GM18499 (cell line): ENCODE results near the gene FAAP24.
"Not testable (repeated sequence)": the region's sequence is repeated elsewhere in the genome, so short reads cannot be mapped to it uniquely, and the experiment has no call there.

Source experiments
- ATAC-seq: cut with Tn5 transposase; IDR thresholded peaks from one replicate; pipeline ENCODE4 v1.9.1; 2021; ENCODE audit warnings: moderate number of reproducible peaks; ENCODE audit not compliant: insufficient read depth, unreplicated experiment

FAAP24 gene

DNA sequence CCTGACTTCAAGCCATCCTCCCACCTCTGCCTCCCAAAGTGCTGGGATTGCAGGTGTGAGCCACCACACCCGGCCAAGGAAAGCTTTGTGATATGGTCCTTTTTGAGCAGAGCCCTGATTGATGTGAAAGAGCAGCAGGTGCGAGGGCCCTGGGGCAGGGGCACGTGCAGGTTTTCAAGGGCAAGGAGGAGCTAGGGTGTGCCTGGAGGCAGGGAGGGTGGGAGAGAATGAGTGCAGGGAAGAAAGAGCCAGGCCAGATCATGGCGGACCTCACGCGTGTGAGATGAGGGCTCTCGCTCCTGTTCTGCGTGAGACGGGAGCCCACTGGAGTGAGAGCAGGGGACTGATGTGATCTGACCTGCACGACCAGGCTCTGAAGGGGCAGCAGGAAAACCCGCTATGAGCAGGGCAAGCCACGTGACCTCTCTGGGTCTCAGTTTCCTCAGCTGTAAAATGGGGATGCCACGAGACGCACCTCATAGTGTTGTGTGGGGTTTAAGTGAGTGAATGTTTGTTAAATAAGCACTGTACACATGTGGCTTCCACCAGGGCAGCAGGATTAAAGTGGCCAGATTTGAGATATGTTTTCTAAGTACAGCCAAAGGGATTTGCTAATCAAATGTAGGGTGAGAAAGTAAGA is 25.8 kb downstream of the FAAP24 start:
- ATAC-seq: no peak

DNA sequence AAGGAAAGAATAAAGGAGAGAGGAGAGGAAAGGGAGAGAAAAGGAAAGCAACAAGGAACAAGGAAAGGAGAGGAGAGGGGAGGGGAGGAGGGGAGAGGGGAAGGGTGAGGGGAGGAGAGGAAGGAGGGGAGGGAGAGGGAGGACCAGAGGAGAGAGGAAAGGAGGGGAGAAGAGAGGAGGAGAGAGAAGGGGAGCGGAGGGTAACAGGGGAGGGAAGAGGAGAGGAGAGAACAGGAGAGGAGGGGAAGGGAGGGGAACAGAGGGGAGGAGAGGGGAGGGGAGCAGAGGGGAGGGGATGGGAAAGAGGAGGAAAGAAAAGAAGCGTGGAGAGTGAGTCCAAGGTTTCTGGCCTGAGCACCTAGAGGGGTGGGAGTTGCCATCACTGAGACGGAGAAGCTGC is 26.7 kb downstream of the FAAP24 start:
- no peak for ATAC-seq

DNA sequence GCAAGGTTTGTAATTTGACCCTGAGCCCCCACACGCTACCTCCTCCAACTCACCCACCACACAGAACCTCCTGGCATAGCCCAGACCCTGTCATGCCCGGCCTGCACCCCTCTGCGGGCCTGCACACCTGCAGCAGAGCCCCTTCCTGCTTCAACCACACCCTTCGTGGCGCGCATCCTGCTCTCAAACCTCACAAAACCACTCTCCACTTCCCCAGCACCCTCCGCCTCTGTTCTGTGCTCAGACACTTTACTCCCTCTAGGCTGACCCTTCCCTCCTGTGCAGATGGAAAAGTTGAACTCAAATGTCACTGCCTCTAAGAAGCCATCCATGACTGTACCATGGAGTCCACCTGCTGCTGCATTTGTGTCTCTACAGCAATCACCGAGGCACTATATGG is 28.5 kb downstream of the FAAP24 start:
- ATAC-seq: no peak

DNA sequence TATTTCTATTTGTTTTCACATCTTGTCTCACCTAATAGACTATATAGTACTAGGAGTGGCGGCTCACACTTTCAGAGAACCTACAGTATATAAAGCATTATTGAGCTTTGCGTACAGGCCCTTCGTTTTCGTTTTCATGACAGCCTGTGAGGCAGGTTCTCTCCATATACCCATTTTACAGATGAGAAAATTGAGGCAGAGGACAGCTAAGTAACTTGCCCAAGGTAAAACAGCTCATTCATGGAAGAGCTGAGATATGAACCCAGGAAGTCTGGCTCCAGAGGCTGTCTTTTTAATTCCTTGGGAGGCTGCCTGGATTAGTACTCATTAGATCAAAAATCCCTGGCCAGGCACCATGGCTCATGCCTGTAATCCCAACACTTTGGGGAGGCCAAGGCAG is 28.9 kb downstream of the FAAP24 start:
- ATAC-seq: no peak

DNA sequence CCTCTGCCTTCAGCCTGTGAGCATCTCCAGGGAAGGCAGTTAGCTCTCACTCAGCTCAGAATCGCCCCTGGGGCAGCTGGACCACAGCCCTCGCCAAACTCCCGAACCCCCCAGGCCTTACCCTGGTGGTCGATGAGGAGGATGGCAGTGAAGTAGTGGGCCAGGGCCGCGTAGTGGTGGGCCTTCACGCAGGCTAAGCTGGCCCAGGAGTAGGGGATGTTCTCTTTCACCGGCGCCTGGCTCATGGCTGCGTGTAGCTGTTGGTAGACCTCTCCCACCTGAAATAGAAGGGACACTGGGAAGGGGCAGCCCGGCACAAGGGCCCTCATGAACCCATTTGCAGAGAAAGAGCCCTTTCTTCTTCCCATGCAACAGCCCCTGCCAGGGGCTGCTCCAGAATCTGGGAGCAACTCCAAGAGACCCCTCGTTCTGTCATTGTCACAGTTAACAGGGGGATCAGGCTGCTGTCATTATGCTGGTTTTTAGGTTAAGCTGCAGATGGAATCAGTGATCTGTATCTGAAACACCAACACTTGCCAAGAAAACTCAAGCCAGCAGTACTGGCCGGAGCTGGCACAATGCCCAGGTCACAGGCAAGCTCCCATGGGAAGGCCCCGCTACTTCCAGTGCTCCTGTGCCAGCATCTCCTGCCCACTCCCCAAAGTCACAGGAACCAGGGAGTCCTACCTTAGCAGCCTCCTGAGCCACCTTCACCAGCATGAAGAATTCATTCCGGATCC is 30.3 kb downstream of the FAAP24 start:
- ATAC-seq: not testable (repeated sequence)

DNA sequence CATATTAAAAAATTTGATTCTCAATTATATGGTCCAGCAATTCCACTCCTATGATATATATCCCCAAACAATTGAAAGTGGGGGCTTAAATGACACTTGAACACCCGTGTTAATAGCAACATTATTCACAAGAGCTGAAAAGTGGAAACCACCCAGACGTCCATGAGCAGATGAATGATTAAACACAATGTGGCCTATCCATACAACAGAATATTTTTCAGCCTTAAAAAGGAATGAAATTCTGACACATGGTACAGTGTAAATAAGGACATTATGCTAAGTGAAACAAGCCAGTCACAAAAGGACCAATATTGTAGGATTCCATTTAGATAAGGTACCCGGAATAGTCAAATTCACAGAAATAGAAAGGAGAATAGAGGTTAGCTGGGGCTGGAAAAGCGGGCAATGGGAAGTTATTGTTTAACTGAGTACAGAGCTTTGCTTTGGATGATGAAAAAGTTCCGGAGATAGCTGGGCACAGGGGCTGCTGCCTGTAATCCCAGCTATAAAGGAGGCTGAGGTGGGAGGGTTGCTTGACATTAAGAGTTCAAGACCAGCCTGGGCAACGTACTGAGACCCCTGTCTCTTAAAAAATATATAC is 31.5 kb downstream of the FAAP24 start:
- not testable (repeated sequence) for ATAC-seq

DNA sequence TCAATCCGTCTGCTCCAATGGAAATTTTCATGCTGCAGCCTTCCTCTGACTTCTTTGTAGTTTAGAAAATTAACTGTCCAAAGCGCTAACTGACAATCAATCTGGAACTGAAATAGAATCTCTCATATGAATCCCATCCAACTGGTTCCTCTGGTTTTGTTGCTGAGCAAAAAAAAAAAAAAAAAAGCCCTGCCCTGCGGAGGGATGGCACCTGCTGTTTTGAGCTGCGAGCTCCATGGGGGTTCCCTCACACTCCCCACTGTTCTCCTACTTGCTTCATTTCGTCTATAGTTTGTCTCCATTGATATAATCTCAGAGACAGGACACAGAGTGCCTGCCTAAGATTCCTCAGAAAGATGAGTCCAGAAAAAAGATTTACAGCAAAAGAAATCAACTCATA is 33.4 kb downstream of the FAAP24 start:
- no peak for ATAC-seq

DNA sequence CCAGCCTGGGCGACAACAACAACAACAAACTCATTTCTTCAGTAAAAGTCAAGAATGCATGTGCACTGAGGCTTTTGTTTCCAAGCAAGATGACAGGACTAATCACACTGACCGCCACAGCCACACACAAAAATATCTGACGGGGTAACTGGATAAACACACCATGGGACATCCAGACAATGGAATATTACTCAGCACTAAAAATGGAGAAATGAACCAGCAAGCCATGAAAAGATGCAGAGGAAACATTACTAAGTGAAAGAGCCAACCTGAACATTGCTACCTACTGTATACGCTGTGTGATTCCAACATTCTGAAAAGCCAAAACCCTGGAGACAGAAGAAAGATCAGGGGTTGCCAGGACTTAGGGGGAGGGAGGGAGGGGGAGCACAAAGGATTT is 36.7 kb downstream of the FAAP24 start:
- ATAC-seq: no peak

DNA sequence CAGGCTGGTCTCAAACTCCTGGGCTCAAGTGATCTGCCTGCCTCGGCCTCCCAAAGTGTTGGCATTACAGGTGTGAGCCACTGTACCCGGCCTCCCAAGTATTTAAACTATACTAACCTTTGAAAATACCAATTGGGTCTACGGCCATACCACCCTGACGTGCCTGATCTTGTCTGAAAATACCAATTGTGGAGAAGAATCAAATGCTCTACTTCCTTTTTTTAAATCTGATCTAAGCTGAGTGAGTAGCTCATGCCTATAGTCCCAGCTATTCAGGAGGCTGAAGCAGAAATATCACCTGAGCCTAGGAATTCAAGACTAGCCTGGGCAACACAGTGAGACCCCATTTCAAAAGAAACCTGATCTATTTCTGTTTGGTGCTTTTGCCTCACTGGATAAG is 38.8 kb downstream of the FAAP24 start:
- ATAC-seq: not testable (repeated sequence)

DNA sequence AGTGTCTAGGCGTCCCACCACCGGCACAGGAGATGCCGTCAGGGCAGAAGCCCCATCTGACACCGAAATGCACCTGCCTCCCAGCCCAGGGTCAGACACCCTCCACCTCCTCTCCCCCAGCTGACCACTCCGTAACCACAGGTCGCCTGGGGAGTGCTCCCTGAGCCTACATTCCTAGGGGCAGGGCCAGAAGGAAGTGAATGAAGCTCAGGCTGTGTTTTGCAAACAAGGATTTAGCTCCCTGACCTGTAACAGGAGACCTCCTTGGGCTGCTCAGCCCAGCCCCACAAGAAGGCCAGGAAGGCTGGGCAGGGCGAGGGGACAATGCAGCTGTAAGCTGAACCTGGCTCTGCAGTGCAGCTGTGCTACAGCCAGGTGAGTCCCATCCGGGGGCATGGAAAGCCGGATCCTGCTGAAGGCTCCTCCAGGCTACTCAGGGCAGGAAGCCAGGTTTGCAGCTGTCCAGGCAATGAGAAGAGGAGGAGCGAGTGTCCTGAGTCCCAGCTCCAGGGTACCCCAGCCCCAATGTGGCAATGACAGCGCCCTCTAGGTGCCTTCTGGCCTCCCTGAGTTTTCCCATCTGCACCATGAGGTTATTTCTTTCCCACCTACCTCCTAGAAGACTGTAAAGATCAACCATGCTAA is 50.6 kb downstream of the FAAP24 start:
- no peak for ATAC-seq

DNA sequence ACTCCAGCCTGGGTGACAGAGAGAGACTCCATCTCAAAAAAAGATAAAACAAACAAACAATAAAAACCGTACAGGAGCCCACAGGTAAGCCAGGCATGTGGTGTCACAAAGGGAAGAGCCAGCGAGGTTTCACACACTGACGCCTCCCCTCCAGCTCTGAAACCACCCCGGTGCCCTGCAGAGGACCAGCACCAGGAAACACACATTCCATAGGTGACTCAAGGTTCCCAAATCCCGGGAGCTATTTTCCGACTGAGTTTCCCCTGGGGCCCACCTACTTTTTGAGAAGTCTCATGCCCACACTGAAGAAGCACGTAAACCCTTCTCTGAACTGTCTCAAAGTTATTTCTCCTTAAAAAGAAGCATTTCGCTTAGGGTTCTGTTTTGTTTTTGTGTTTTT is 52.4 kb downstream of the FAAP24 start:
- ATAC-seq: no peak

DNA sequence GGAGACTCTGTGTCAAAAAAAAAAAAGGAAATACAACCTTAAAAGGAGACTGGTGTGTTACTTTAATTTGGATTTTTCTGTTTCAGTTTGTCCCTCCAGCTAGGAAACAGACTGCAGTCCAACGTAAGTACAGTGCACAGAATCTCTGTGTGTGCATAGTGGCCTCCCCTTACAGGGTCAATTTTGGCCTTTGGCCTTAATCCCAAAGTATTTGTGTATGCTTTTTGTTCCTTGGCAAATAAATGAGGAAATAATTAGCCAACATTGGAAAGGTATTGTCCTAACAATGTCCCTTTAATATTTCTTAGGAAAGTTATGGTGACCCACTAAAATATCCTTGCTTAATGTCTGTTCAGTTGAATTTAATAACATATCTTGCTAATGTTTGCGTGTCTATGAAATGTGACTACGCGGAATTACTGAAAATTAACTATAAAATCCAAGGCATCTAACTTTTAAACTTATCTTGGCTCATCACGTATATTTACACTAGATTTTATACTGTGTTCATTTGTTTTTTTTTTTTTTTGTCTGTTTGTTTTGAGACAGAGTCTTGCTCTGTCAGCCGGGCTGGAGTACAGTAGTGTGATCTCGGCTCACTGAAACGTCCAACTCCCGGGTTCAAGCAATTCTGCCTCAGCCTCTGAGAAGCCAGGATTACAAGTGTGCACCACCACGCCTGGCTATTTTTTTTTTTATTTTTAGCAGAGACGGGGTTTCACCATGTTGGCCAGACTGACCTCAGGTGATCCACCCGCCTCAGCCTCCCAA is 53.6 kb downstream of the FAAP24 start:
- ATAC-seq: not testable (repeated sequence)

DNA sequence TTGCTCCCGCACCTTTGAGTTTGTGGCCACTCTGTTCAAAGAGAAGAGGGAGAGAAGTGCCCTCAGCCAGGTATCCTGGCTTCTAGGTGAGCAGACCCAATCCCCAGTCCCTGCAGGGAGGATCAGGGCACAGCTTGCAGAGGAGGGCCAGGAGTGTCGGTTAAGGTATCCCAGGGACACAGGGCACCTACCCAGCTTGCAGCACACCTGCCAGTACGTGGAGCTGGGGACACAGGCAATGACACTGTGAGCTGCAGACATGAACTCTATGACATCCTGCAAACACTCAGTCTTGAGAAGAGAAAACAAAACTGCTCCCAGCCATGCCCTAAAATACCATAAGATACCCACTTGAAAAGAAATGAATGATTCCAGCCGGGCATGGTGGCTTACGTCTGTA is 54.6 kb downstream of the FAAP24 start:
- not testable (repeated sequence) for ATAC-seq
